Upper lobe of right lung (tissue), 1 donor: ENCODE results near the gene TTC21A. TPM values are rescaled to one million over a fixed set of nuclear protein-coding genes. Genes with fewer than 3 reads are reported as not detected.
A peak's percentile ranks its signal among the peaks of the same experiment; 100 is the strongest.

Experiments used
- ATAC-seq: fragments of 200-7000 bp; cut with Tn5 transposase; one replicate; pipeline ENCODE4 v1.9.1; 2020; ENCODE audit warnings: mild to moderate bottlenecking, moderate library complexity
- DNase-seq: peaks from one replicate; pipeline ENCODE4 v3.0.0-alpha.2; 2020
- H3K27ac ChIP-seq: fragments of 200-600 bp; one replicate; pipeline ENCODE4 v1.8.0; 2022
- H3K27me3 ChIP-seq: fragments of 200-600 bp; one replicate; pipeline ENCODE4 v1.8.0; 2022; ENCODE audit warnings: mild to moderate bottlenecking
- H3K36me3 ChIP-seq: fragments of 200-600 bp; one replicate; pipeline ENCODE4 v1.8.0; 2022
- H3K4me1 ChIP-seq: fragments of 200-600 bp; one replicate; pipeline ENCODE4 v1.8.0; 2022
- H3K4me3 ChIP-seq: fragments of 200-600 bp; one replicate; pipeline ENCODE4 v1.8.0; 2022; ENCODE audit warnings: mild to moderate bottlenecking
- H3K9me3 ChIP-seq: fragments of 200-600 bp; one replicate; pipeline ENCODE4 v1.8.0; 2022
- intact Hi-C: fragments of 100-400 bp; cut with DNase I; formaldehyde crosslinking; loops from one replicate; pipeline ENCODE4 v1.11.0; 2022
- total RNA-seq: library from RNA; stranded (reverse); fragmentation: NEBNext Ultra II Directional; extraction: Animal tissue kit (Norgen Biotek cat#: 25700); gene quantifications from one replicate; pipeline ENCODE4 v1.2.1, GENCODE V29; 2021
- TF ChIP-seq, protein P1 (sequence below): fragments of 200-600 bp; IDR thresholded peaks from one replicate; pipeline ENCODE4 v1.8.0; 2022; ENCODE audit warnings: antibody characterized with exemption
- donor health status: DM: no; HTN: yes; CAD: no; lungs with severe emphysema.

Gene TTC21A
- total RNA-seq, 1 donor from 2014 or later = 11.6 TPM

GRCh38 chr3:39094851-39095677 is 12.4 kb upstream of the TTC21A start:
- no peak for ATAC-seq
- intact Hi-C loops = no loop called here
- DNase-seq = no peak
- Histone ChIP-seq H3K27me3 (no peaks in the 10 kb centered on the region), H3K4me3 (no peak overlapping the region), H3K4me1 (peaks cover 6% of the 10 kb centered on the region), H3K27ac (peak overlapping the region; percentile 17), H3K9me3 (no peaks in the 10 kb centered on the region), H3K36me3 (peaks cover 99% of the 10 kb centered on the region)
- TF ChIP-seq, protein P1, sequence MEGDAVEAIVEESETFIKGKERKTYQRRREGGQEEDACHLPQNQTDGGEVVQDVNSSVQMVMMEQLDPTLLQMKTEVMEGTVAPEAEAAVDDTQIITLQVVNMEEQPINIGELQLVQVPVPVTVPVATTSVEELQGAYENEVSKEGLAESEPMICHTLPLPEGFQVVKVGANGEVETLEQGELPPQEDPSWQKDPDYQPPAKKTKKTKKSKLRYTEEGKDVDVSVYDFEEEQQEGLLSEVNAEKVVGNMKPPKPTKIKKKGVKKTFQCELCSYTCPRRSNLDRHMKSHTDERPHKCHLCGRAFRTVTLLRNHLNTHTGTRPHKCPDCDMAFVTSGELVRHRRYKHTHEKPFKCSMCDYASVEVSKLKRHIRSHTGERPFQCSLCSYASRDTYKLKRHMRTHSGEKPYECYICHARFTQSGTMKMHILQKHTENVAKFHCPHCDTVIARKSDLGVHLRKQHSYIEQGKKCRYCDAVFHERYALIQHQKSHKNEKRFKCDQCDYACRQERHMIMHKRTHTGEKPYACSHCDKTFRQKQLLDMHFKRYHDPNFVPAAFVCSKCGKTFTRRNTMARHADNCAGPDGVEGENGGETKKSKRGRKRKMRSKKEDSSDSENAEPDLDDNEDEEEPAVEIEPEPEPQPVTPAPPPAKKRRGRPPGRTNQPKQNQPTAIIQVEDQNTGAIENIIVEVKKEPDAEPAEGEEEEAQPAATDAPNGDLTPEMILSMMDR = no peak

GRCh38 chr3:39095778-39096177 is 11.7 kb upstream of the TTC21A start:
- peaks cover 100% of the 10 kb centered on the region for H3K36me3 ChIP-seq
- intact Hi-C loops = no loop called here
- H3K27ac ChIP-seq = peak overlapping the region; percentile 17
- H3K4me3 ChIP-seq = no peak overlapping the region
- H3K27me3 ChIP-seq = no peaks in the 10 kb centered on the region
- no peak for ATAC-seq
- peaks cover 6% of the 10 kb centered on the region for H3K4me1 ChIP-seq
- TF ChIP-seq, protein P1 = no peak
- DNase-seq = no peak
- H3K9me3 ChIP-seq = no peaks in the 10 kb centered on the region

GRCh38 chr3:39096775-39097174 is 10.7 kb upstream of the TTC21A start:
- peak; percentile 6 for ATAC-seq
- H3K4me3 ChIP-seq = no peak overlapping the region
- peaks cover 92% of the 10 kb centered on the region for H3K36me3 ChIP-seq
- no peaks in the 10 kb centered on the region for H3K9me3 ChIP-seq
- intact Hi-C loops = no loop called here
- no peak for DNase-seq
- peak overlapping the region; percentile 30 for H3K27ac ChIP-seq
- TF ChIP-seq, protein P1 = no peak
- H3K27me3 ChIP-seq = no peaks in the 10 kb centered on the region
- H3K4me1 ChIP-seq = peaks cover 6% of the 10 kb centered on the region

- no peak for ATAC-seq
These were observed 9.6 kb upstream of the TTC21A start for GRCh38 chr3:39097716-39098472.

GRCh38 chr3:39098473-39099000 is 8.9 kb upstream of the TTC21A start:
- no peak overlapping the region for H3K27ac ChIP-seq
- H3K4me1 ChIP-seq = peaks cover 6% of the 10 kb centered on the region
- ATAC-seq (no peak), DNase-seq (no peak)
- intact Hi-C loops = no loop called here
- no peaks in the 10 kb centered on the region for H3K27me3 ChIP-seq
- H3K36me3 ChIP-seq = peaks cover 74% of the 10 kb centered on the region
- H3K9me3 ChIP-seq = no peaks in the 10 kb centered on the region
- no peak overlapping the region for H3K4me3 ChIP-seq
- TF ChIP-seq, protein P1 = no peak

More at GRCh38 chr3:39097716-39098472, 9.6 kb upstream of the TTC21A start:
- Histone ChIP-seq H3K27me3 (no peaks in the 10 kb centered on the region), H3K36me3 (peaks cover 80% of the 10 kb centered on the region), H3K4me3 (no peak overlapping the region), H3K9me3 (no peaks in the 10 kb centered on the region), H3K27ac (no peak overlapping the region), H3K4me1 (peaks cover 6% of the 10 kb centered on the region)
- intact Hi-C loops = no loop called here
- TF ChIP-seq, protein P1 = no peak
- no peak for DNase-seq
